ENCODE measurements around the gene INO80E. TPM values are rescaled to one million over a fixed set of nuclear protein-coding genes. Genes with fewer than 3 reads are reported as not detected.

INO80E gene
- total and polyA plus RNA-seq, 2 donors: 22.3 to 82.3 TPM

DNA sequence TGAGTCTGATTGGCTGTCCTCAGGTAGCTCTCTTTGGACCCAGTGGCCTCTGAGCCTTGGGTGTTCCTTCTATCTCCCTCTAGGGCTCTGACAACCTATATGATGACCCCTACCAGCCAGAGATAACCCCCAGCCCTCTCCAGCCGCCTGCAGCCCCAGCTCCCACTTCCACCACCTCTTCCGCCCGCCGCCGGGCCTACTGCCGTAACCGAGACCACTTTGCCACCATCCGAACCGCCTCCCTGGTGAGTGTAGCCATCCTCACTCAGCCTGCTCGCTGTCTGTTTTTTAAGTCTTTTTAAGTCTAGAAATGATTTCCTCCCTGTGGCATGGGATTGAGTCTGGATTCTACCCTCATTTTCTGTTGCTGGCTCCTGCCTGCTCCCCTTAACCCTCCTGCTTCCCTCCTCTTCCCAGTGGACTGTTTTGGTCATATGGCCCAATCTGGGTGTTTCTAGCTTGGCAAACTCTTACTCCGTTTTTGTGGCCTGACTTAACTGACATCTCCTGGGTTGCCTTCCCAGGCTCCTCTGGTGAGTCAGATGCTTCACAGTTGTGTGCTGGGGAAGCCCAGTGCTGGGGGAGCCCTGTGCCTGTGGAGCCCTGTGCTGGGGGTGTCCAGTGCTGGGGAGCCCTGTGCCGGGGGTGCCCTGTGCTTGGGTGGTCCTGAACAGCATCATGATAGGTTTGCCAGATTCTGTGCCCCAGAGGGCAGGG lies 12.5 kb upstream of the INO80E start:
- no peak overlapping the region for H3K4me3 ChIP-seq (ENCODE audit: low read depth, low read length)
- H3K36me3 ChIP-seq (ENCODE audit: insufficient read depth): peaks cover 8% of the 10 kb centered on the region
- 94% methylated on average over 12 of the region's 12 CpGs for WGBS
- H3K4me1 ChIP-seq (ENCODE audit: insufficient read depth): no peaks in the 10 kb centered on the region
- no peak overlapping the region for H3K27ac ChIP-seq (ENCODE audit: low read depth)
- no peak for DNase-seq (ENCODE audit: extremely low spot score)

DNA sequence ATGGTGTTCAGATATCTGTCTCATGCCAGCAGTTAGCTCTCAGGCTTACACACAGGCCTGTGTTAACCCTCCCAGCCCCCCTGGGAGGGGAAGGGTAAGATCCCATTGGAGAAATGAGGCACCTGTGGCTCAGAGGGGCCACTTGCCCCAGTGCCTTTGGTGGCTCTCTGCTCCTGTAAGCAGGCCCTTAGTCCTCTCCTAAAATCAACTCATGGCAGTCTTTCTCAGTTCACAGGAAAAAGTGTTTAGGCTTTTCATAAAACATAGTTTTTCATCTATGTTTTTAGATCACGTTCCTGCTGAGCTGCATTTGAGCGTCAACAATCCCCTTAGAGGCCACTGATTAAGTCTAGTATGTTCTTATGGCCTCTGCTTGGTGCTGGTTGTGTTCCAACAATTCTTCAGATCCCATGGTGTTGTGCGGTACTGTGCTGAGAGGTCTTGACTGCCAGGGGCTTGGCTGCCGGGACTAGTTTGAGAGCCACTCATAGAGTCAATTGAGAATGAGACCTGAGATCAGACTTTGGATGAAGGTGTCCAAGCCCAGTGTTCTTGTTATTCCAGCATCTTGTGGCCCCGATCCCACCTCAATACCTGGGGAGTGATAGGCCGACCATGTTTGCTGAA lies 11.8 kb upstream of the INO80E start:
- Histone ChIP-seq H3K27ac (ENCODE audit: low read depth) (no peak overlapping the region), H3K4me3 (ENCODE audit: low read depth, low read length) (no peak overlapping the region), H3K4me1 (ENCODE audit: insufficient read depth) (no peaks in the 10 kb centered on the region), H3K36me3 (ENCODE audit: insufficient read depth) (peaks cover 8% of the 10 kb centered on the region)
- DNase-seq (ENCODE audit: extremely low spot score): no peak
- 93% methylated on average over 6 of the region's 6 CpGs for WGBS

DNA sequence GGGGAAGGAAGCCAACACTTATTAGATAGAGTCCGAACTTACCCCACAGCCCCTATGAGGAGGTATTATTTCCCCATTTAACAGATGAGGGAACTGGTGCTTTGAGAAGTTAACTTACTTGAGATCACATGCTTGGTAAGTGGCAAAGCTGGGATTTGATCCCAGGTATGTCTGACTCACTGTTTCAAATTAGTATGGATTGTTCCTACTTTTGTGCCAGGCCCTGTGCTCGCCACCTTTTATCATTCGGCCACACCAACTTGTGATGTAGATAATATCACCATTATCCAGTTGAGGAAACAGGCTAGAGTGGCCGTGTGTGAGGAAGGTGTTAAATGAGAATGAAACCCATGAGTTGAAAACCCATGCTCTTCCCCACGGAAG lies 11.3 kb upstream of the INO80E start:
- H3K4me3 ChIP-seq (ENCODE audit: low read depth, low read length): no peak overlapping the region
- peaks cover 8% of the 10 kb centered on the region for H3K36me3 ChIP-seq (ENCODE audit: insufficient read depth)
- WGBS: 92% methylated on average over 5 of the region's 5 CpGs
- DNase-seq (ENCODE audit: extremely low spot score): no peak
- H3K4me1 ChIP-seq (ENCODE audit: insufficient read depth): no peaks in the 10 kb centered on the region
- H3K27ac ChIP-seq (ENCODE audit: low read depth): no peak overlapping the region

DNA sequence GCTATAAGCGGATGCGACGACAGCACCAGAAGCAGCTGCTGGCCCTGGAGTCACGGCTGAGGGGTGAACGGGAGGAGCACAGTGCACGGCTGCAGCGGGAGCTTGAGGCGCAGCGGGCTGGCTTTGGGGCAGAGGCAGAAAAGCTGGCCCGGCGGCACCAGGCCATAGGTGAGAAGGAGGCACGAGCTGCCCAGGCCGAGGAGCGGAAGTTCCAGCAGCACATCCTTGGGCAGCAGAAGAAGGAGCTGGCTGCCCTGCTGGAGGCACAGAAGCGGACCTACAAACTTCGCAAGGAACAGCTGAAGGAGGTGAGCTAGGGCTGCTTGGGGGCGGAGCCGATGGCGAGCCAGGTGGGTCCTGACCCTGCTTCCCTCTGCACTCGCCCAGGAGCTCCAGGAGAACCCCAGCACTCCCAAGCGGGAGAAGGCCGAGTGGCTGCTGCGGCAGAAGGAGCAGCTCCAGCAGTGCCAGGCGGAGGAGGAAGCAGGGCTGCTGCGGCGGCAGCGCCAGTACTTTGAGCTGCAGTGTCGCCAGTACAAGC lies 10.7 kb upstream of the INO80E start:
- H3K4me1 ChIP-seq (ENCODE audit: insufficient read depth): no peaks in the 10 kb centered on the region
- H3K4me3 ChIP-seq (ENCODE audit: low read depth, low read length): no peak overlapping the region
- 93% methylated on average over 28 of the region's 28 CpGs for WGBS
- no peak overlapping the region for H3K27ac ChIP-seq (ENCODE audit: low read depth)
- DNase-seq (ENCODE audit: extremely low spot score): no peak
- peaks cover 8% of the 10 kb centered on the region for H3K36me3 ChIP-seq (ENCODE audit: insufficient read depth)

DNA sequence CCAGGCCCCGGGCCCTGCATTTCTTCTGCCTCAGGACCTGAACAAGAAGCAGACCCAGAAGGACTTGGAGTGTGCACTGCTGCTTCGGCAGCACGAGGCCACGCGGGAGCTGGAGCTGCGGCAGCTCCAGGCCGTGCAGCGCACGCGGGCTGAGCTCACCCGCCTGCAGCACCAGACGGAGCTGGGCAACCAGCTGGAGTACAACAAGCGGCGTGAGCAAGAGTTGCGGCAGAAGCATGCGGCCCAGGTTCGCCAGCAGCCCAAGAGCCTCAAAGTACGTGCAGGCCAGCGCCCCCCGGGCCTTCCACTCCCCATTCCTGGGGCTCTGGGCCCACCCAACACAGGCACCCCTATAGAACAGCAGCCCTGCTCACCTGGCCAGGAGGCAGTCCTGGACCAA lies 9.8 kb upstream of the INO80E start:
- 93% methylated on average over 20 of the region's 20 CpGs for WGBS
- DNase-seq (ENCODE audit: extremely low spot score): no peak
- peaks cover 12% of the 10 kb centered on the region for H3K36me3 ChIP-seq (ENCODE audit: insufficient read depth)
- H3K4me1 ChIP-seq (ENCODE audit: insufficient read depth): no peaks in the 10 kb centered on the region
- no peak overlapping the region for H3K4me3 ChIP-seq (ENCODE audit: low read depth, low read length)
- no peak overlapping the region for H3K27ac ChIP-seq (ENCODE audit: low read depth)

DNA sequence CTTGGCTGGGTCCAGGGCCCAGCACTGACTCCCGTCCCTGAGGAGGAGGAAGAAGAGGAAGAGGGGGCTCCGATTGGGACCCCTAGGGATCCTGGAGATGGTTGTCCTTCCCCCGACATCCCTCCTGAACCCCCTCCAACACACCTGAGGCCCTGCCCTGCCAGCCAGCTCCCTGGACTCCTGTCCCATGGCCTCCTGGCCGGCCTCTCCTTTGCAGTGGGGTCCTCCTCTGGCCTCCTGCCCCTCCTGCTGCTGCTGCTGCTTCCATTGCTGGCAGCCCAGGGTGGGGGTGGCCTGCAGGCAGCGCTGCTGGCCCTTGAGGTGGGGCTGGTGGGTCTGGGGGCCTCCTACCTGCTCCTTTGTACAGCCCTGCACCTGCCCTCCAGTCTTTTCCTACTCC lies 9.1 kb upstream of the INO80E start:
- no peak overlapping the region for H3K4me3 ChIP-seq (ENCODE audit: low read depth, low read length)
- WGBS: 92% methylated on average over 5 of the region's 5 CpGs
- H3K27ac ChIP-seq (ENCODE audit: low read depth): no peak overlapping the region
- peaks cover 10% of the 10 kb centered on the region for H3K36me3 ChIP-seq (ENCODE audit: insufficient read depth)
- no peaks in the 10 kb centered on the region for H3K4me1 ChIP-seq (ENCODE audit: insufficient read depth)
- DNase-seq (ENCODE audit: extremely low spot score): no peak

DNA sequence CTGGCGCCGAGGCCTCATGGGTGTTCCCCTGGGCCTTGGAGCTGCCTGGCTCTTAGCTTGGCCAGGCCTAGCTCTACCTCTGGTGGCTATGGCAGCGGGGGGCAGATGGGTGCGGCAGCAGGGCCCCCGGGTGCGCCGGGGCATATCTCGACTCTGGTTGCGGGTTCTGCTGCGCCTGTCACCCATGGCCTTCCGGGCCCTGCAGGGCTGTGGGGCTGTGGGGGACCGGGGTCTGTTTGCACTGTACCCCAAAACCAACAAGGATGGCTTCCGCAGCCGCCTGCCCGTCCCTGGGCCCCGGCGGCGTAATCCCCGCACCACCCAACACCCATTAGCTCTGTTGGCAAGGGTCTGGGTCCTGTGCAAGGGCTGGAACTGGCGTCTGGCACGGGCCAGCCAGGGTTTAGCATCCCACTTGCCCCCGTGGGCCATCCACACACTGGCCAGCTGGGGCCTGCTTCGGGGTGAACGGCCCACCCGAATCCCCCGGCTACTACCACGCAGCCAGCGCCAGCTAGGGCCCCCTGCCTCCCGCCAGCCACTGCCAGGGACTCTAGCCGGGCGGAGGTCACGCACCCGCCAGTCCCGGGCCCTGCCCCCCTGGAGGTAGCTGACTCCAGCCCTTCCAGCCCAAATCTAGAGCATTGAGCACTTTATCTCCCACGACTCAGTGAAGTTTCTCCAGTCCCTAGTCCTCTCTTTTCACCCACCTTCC lies 8.5 kb upstream of the INO80E start:
- Histone ChIP-seq H3K36me3 (ENCODE audit: insufficient read depth) (peaks cover 10% of the 10 kb centered on the region), H3K4me1 (ENCODE audit: insufficient read depth) (no peaks in the 10 kb centered on the region), H3K4me3 (ENCODE audit: low read depth, low read length) (no peak overlapping the region), H3K27ac (ENCODE audit: low read depth) (no peak overlapping the region)
- DNase-seq (ENCODE audit: extremely low spot score): no peak
- 94% methylated on average over 35 of the region's 35 CpGs for WGBS

DNA sequence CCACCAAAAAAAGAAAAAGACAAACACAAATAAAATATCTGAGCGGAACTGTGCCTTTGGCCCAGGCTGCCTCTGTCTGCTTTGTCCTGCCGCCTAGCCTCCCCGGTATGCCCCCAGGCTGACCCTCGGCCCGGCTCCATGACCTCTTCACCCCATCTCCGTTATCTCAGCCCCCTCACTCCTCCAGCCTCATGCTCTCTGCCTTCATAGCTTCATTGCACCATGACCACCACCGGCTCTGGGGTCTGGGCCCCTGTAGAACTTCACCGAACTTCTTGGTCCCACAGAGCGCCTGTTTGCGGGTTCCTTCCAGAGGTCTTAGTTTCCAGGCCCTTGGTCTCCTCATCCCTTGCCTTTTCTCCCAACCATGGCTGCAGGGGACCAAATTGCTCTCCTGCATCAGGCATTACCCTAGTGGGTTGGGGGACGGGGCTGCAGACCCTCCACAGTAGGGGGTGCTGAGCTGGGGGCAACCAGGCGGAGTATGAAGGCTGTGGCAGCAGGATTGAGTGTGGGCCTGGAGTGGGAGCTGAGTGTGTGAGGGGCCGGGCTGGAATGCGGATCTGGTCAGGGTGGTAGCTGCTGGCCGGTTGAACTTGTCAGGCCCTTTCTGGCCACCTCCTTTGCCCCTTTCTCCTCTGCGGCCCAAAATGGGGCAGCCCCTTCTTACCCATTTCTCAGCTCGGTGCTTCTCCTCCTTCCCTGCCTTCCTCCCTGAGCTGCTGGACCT lies 7.5 kb upstream of the INO80E start:
- H3K36me3 ChIP-seq (ENCODE audit: insufficient read depth): peaks cover 10% of the 10 kb centered on the region
- 87% methylated on average over 17 of the region's 17 CpGs for WGBS
- no peak for DNase-seq (ENCODE audit: extremely low spot score)

DNA sequence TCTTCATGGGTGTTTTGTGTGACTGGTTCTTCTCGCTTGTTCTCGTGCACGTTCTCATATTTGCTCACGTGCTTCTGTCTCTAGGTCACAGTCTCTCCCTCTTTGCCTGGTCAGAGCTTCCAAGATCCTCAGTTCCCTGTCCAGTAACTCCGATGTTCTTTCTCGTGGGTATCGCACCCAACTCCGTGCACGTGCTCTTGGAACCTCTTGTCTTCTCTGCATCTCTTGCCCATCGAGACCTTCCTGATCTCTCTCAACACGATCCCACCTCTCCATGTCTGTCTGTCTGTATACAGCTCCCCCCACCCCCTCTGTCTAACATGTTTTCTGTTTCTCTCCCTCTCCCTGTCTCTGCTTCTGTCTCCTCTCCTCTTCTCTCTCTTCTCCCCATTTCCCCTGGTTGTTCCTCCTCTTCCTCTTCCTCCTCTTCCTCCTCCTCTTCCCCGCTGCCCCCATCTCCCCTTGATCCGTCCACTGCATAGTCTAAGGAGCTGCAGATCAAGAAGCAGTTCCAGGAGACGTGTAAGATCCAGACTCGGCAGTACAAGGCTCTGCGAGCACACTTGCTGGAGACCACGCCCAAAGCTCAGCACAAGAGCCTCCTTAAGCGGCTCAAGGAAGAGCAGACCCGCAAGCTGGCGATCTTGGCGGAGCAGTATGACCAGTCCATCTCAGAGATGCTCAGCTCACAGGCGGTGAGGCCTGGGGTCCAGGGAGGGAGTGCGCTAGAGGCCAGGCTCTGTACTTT lies 6.8 kb upstream of the INO80E start:
- H3K4me1 ChIP-seq (ENCODE audit: insufficient read depth): no peaks in the 10 kb centered on the region
- WGBS: 84% methylated on average over 23 of the region's 23 CpGs
- no peak overlapping the region for H3K4me3 ChIP-seq (ENCODE audit: low read depth, low read length)
- H3K27ac ChIP-seq (ENCODE audit: low read depth): no peak overlapping the region
- no peak for DNase-seq (ENCODE audit: extremely low spot score)
- peaks cover 10% of the 10 kb centered on the region for H3K36me3 ChIP-seq (ENCODE audit: insufficient read depth)

More for the DNA sequence above, 7.5 kb upstream of the INO80E start:
- no peak overlapping the region for H3K4me3 ChIP-seq (ENCODE audit: low read depth, low read length)
- H3K27ac ChIP-seq (ENCODE audit: low read depth): no peak overlapping the region
- no peaks in the 10 kb centered on the region for H3K4me1 ChIP-seq (ENCODE audit: insufficient read depth)

DNA sequence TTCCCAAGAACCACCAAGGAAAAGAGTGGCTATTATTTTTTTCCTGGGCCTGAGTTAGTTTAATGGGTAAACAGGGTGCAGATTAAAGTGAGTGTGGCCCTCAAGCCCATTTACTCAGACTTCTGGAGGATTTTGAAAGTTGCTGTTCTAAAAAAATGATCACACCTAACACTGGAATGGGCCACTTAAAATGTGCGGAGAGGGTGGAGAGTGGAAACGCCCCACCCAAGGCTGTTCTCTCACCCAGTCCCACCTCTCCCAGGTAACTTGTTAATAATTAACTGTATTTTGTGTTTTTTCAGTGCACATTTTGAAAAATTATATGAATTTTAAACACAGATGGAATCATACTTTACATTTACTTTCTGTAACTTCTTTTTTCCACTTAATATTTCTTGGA lies 6.0 kb upstream of the INO80E start:
- DNase-seq (ENCODE audit: extremely low spot score): no peak
- no peak overlapping the region for H3K4me3 ChIP-seq (ENCODE audit: low read depth, low read length)
- WGBS: 92% methylated on average over 2 of the region's 2 CpGs
- H3K36me3 ChIP-seq (ENCODE audit: insufficient read depth): peaks cover 9% of the 10 kb centered on the region
- H3K4me1 ChIP-seq (ENCODE audit: insufficient read depth): no peaks in the 10 kb centered on the region
- H3K27ac ChIP-seq (ENCODE audit: low read depth): no peak overlapping the region

DNA sequence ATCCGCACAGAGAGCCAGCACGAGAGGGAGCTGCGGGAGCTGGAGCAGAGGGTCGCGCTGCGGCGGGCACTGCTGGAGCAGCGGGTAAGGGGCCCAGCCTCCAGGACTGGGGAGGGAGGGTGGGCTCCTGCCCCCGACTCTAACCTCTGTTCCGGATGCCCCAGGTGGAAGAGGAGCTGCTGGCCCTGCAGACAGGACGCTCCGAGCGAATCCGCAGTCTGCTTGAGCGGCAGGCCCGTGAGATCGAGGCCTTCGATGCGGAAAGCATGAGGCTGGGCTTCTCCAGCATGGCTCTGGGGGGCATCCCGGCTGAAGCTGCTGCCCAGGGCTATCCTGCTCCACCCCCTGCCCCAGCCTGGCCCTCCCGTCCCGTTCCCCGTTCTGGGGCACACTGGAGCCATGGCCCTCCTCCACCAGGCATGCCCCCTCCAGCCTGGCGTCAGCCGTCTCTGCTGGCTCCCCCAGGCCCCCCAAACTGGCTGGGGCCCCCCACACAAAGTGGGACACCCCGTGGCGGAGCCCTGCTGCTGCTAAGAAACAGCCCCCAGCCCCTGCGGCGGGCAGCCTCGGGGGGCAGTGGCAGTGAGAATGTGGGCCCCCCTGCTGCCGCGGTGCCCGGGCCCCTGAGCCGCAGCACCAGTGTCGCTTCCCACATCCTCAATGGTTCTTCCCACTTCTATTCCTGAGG lies 5.0 kb upstream of the INO80E start:
- no peak for DNase-seq (ENCODE audit: extremely low spot score)
- 89% methylated on average over 35 of the region's 35 CpGs for WGBS
- H3K36me3 ChIP-seq (ENCODE audit: insufficient read depth): peaks cover 4% of the 10 kb centered on the region
- no peaks in the 10 kb centered on the region for H3K4me1 ChIP-seq (ENCODE audit: insufficient read depth)
- H3K27ac ChIP-seq (ENCODE audit: low read depth): no peak overlapping the region
- no peak overlapping the region for H3K4me3 ChIP-seq (ENCODE audit: low read depth, low read length)

DNA sequence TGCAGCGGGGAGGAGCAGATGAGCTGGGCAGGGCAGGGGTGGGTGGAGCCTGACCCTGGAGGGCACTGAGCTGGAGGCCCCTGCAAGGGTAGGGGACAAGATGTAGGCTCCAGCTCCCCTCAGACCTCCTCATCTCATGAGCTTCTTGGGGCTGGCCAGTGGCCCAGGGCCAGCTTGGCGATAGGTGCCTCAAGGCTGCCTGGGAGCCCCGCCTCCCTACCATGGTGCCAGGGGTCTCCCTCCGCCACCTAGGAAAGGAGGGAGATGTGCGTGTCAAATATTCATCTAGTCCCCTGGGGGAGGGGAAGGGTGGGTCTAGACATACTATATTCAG lies 4.5 kb upstream of the INO80E start:
- no peak overlapping the region for H3K27ac ChIP-seq (ENCODE audit: low read depth)
- DNase-seq (ENCODE audit: extremely low spot score): no peak
- 73% methylated on average over 5 of the region's 5 CpGs for WGBS
- H3K36me3 ChIP-seq (ENCODE audit: insufficient read depth): peaks cover 4% of the 10 kb centered on the region
- no peak overlapping the region for H3K4me3 ChIP-seq (ENCODE audit: low read depth, low read length)
- H3K4me1 ChIP-seq (ENCODE audit: insufficient read depth): no peaks in the 10 kb centered on the region
